Keratinocyte (primary cell): ENCODE measurements around the gene TMEM229B. TPM values are rescaled to one million over a fixed set of nuclear protein-coding genes. Genes with fewer than 3 reads are reported as not detected.

Source experiments
- DNase-seq: peaks from one replicate; pipeline ENCODE4 v3.0.0-alpha.2; 2011; ENCODE audit warnings: low read depth, missing footprints, low spot score
- FAIRE-seq: peaks from 2 replicates; lab custom pipeline; 2011; peaks lifted over from hg19 to GRCh38; lab: Jason Lieb, UNC
- H2AFZ ChIP-seq: 2 replicates; pipeline ENCODE4 v1.6.0; 2012; ENCODE audit warnings: low read length, control low read depth, inconsistent platforms; ENCODE audit not compliant: control insufficient read depth
- H3K27ac ChIP-seq: 2 replicates; pipeline ENCODE4 v1.5.1; 2011; ENCODE audit warnings: low read length; ENCODE audit not compliant: control insufficient read depth, insufficient read depth
- H3K27me3 ChIP-seq: 3 replicates; pipeline ENCODE4 v1.6.0; 2011; ENCODE audit warnings: low read length; ENCODE audit not compliant: control insufficient read depth, insufficient read depth; ENCODE audit errors: extremely low read depth
- H3K36me3 ChIP-seq, 2 experiments: 2 replicates in 1 of 2; 3 replicates in 1 of 2; pipeline ENCODE4 v1.5.1; 2011; ENCODE audit warnings: low read length in 2 of 2, mild to moderate bottlenecking in 1 of 2; ENCODE audit not compliant: control insufficient read depth in 2 of 2, insufficient read depth in 2 of 2; ENCODE audit errors: extremely low read depth in 1 of 2
- H3K4me1 ChIP-seq: 3 replicates; pipeline ENCODE4 v1.5.1; 2011; ENCODE audit warnings: low read length; ENCODE audit not compliant: control insufficient read depth, insufficient read depth; ENCODE audit errors: extremely low read depth
- H3K4me2 ChIP-seq: 3 replicates; pipeline ENCODE4 v1.6.0; 2011; ENCODE audit warnings: low read depth, low read length; ENCODE audit not compliant: control insufficient read depth, insufficient read depth; ENCODE audit errors: extremely low read depth
- H3K4me3 ChIP-seq, 3 experiments: fragments of 200-600 bp in 1 of 3; sonication (generic) in 1 of 3; 2 replicates in 2 of 3; 3 replicates in 1 of 3; pipeline ENCODE4 v1.5.1; 2011 to 2016; ENCODE audit warnings: low read length in 3 of 3, mild to moderate bottlenecking in 3 of 3, control low read depth in 2 of 3, inconsistent platforms in 1 of 3, low read depth in 1 of 3, mixed read lengths in 1 of 3, mixed run types in 1 of 3, moderate library complexity in 1 of 3; ENCODE audit not compliant: control insufficient read depth in 2 of 3, insufficient read depth in 2 of 3; ENCODE audit errors: extremely low read depth in 1 of 3
- H3K79me2 ChIP-seq: 2 replicates; pipeline ENCODE4 v1.6.0; 2012; ENCODE audit warnings: low read length; ENCODE audit not compliant: control insufficient read depth, insufficient read depth
- H3K9ac ChIP-seq: 3 replicates; pipeline ENCODE4 v1.6.0; 2011; ENCODE audit warnings: low read length; ENCODE audit not compliant: control insufficient read depth, insufficient read depth; ENCODE audit errors: extremely low read depth
- H3K9me1 ChIP-seq: 3 replicates; pipeline ENCODE4 v1.6.0; 2011; ENCODE audit warnings: low read length; ENCODE audit not compliant: control insufficient read depth, insufficient read depth; ENCODE audit errors: extremely low read depth
- H3K9me3 ChIP-seq: 2 replicates; pipeline ENCODE4 v1.5.1; 2012; ENCODE audit warnings: low read depth, low read length; ENCODE audit not compliant: control insufficient read depth
- H4K20me1 ChIP-seq: 3 replicates; pipeline ENCODE4 v1.6.0; 2011; ENCODE audit warnings: low read length; ENCODE audit not compliant: control insufficient read depth, insufficient read depth; ENCODE audit errors: extremely low read depth
- CTCF ChIP-seq, 3 experiments: IDR thresholded peaks in 1 of 3; conservative IDR thresholded peaks in 1 of 3; optimal IDR thresholded peaks in 1 of 3; 2 replicates in 2 of 3; 3 replicates in 1 of 3; pipeline versions ENCODE3 to v1.5.1; 2011; ENCODE audit warnings: low read length in 3 of 3, mild to moderate bottlenecking in 3 of 3, moderate library complexity in 2 of 3, control low read depth in 1 of 3, inconsistent platforms in 1 of 3; ENCODE audit not compliant: insufficient read depth in 2 of 3; ENCODE audit errors: extremely low read depth in 1 of 3
- EZH2 ChIP-seq: IDR thresholded peaks from one replicate; pipeline ENCODE4 v1.6.1; 2012; ENCODE audit warnings: inconsistent platforms, mild to moderate bottlenecking, low read length, moderate library complexity
- dilution Hi-C: fragments of 300-500 bp; cut with MboI; formaldehyde crosslinking; loops from one replicate; pipeline ENCODE4 v1.7.0; 2020; ENCODE audit warnings: low sequenced_read_pairs; ENCODE audit not compliant: extremely low pct_ligation_motif_present
- polyA plus RNA-seq, 5 experiments: library from polyadenylated mRNA; depleted of rRNA in 3 of 5; stranded (reverse) in 3 of 5; stranded (forward) in 1 of 5; unstranded in 1 of 5; fragments of >200 nt; gene quantifications; 1 replicate in 1 of 5; 2 replicates in 3 of 5; 3 replicates in 1 of 5; pipeline versions ENCODE4 v1.2.1 to v1.2.3, GENCODE V29; 2011 to 2012; ENCODE audit warnings: missing spikeins in 2 of 5, low read depth in 1 of 5, low replicate concordance in 1 of 5

TMEM229B gene
- polyA plus RNA-seq, 1 donor (not counting 4 experiments of a cell fraction or from before 2014, with no cell fraction given), result 1.0 TPM

- FAIRE-seq, result no peak
- Histone ChIP-seq H3K36me3 (no peaks in the 10 kb centered on the region), H4K20me1 (no peaks in the 10 kb centered on the region), H3K27me3 (peaks cover 11% of the 10 kb centered on the region), H3K9me1 (no peaks in the 10 kb centered on the region), H3K79me2 (no peaks in the 10 kb centered on the region), H3K27ac (no peak overlapping the region), H3K4me2 (no peak overlapping the region), H3K9ac (no peak overlapping the region), H3K9me3 (no peaks in the 10 kb centered on the region), H2AFZ (no peak overlapping the region), H3K4me3 (no peak overlapping the region), H3K4me1 (peaks cover 4% of the 10 kb centered on the region)
- TF ChIP-seq EZH2, result no peak
- TF ChIP-seq CTCF (optimal IDR thresholded peaks at IDR 0.05 in 1 of 3, IDR thresholded peaks at IDR 0.05 in 1 of 3, conservative IDR thresholded peaks at IDR 0.05 in 1 of 3; ENCODE audit: extremely low read depth in 1 of 3, insufficient read depth in 2 of 3, low read length in 3 of 3), result no peak
- DNase-seq, result no peak
- dilution Hi-C loops, result no loop called here
Observed at GRCh38 chr14:67519406-67519805, 30.9 kb upstream of the TMEM229B start.

- Histone ChIP-seq H3K27me3 (peaks cover 8% of the 10 kb centered on the region), H3K4me1 (peaks cover 9% of the 10 kb centered on the region), H3K9me1 (no peaks in the 10 kb centered on the region), H4K20me1 (no peaks in the 10 kb centered on the region), H3K9ac (no peak overlapping the region), H3K79me2 (no peaks in the 10 kb centered on the region), H3K4me2 (no peak overlapping the region), H2AFZ (peak overlapping the region; percentile 53), H3K9me3 (no peaks in the 10 kb centered on the region), H3K36me3 (no peaks in the 10 kb centered on the region), H3K27ac (no peak overlapping the region), H3K4me3 (no peak overlapping the region)
- peak; percentile 24 to 58 (median 31) for TF ChIP-seq CTCF (optimal IDR thresholded peaks at IDR 0.05 in 1 of 3, IDR thresholded peaks at IDR 0.05 in 1 of 3, conservative IDR thresholded peaks at IDR 0.05 in 1 of 3; ENCODE audit: extremely low read depth in 1 of 3, insufficient read depth in 2 of 3, low read length in 3 of 3)
- no peak for TF ChIP-seq EZH2
- FAIRE-seq, result peak; percentile 59
- dilution Hi-C loops, result no loop called here
- DNase-seq, result no peak
Observed at GRCh38 chr14:67517083-67517482, 28.6 kb upstream of the TMEM229B start.
